ENCODE results near the gene PIN4. TPM values are rescaled to one million over a fixed set of nuclear protein-coding genes. Genes with fewer than 3 reads are reported as not detected.

Gene PIN4
- total RNA-seq, 1 experiment from 2014 or later = 11.7 TPM

- Mint-ChIP-seq H3K9me3 (ENCODE audit: unreplicated experiment) (no peaks in the 10 kb centered on the region), H3K4me3 (ENCODE audit: unreplicated experiment) (no peak overlapping the region), H3K27ac (ENCODE audit: unreplicated experiment) (no peak overlapping the region), H3K27me3 (ENCODE audit: insufficient read depth, unreplicated experiment) (no peaks in the 10 kb centered on the region), H3K4me1 (ENCODE audit: low read depth, unreplicated experiment) (no peaks in the 10 kb centered on the region), H3K36me3 (ENCODE audit: insufficient read depth, unreplicated experiment) (no peaks in the 10 kb centered on the region)
- no peak for DNase-seq
- no peaks in the 10 kb centered on the region for H3K36me3 ChIP-seq (ENCODE audit: control insufficient read depth, insufficient read depth, low read length)
- BruUV-seq (replicated peaks) = no TSS peak
- H3K27me3 ChIP-seq (replicated peaks; ENCODE audit: control insufficient read depth, insufficient read depth, low read length) = no peaks in the 10 kb centered on the region
- no peaks in the 10 kb centered on the region for H3K4me1 ChIP-seq
- TF ChIP-seq CTCF (IDR thresholded peaks at IDR 0.05; ENCODE audit: insufficient read depth in 1 of 2, low read depth in 1 of 2, low read length in 1 of 2, severe bottlenecking in 1 of 2, unreplicated experiment in 1 of 2) = no peak
- H3K4me3 ChIP-seq (ENCODE audit: low read depth, low read length) = no peak overlapping the region
- CTCF ChIA-PET = no interaction called here
- H3K9me3 ChIP-seq = no peaks in the 10 kb centered on the region
- intact Hi-C loops (cut with micrococcal nuclease; ENCODE audit: unreplicated experiment) = no loop called here
- POLR2A ChIA-PET = no interaction called here
Observed at GRCh38 chrX:72143609-72143907, 38.0 kb upstream of the PIN4 start.

- TF ChIP-seq CTCF (IDR thresholded peaks at IDR 0.05; ENCODE audit: insufficient read depth in 1 of 2, low read depth in 1 of 2, low read length in 1 of 2, severe bottlenecking in 1 of 2, unreplicated experiment in 1 of 2) = no peak
- Histone ChIP-seq H3K36me3 (ENCODE audit: control insufficient read depth, insufficient read depth, low read length) (no peaks in the 10 kb centered on the region), H3K27me3 (replicated peaks; ENCODE audit: control insufficient read depth, insufficient read depth, low read length) (no peaks in the 10 kb centered on the region), H3K9me3 (no peaks in the 10 kb centered on the region), H3K4me1 (no peaks in the 10 kb centered on the region), H3K4me3 (ENCODE audit: low read depth, low read length) (no peak overlapping the region)
- H3K4me3 Mint-ChIP-seq (ENCODE audit: unreplicated experiment) = no peak overlapping the region
- no peaks in the 10 kb centered on the region for H3K9me3 Mint-ChIP-seq (ENCODE audit: unreplicated experiment)
- POLR2A ChIA-PET = no interaction called here
- intact Hi-C loops (cut with micrococcal nuclease; ENCODE audit: unreplicated experiment) = no loop called here
- no peaks in the 10 kb centered on the region for H3K4me1 Mint-ChIP-seq (ENCODE audit: low read depth, unreplicated experiment)
- H3K27ac Mint-ChIP-seq (ENCODE audit: unreplicated experiment) = no peak overlapping the region
- no TSS peak for BruUV-seq (replicated peaks)
- no peak for DNase-seq
- no peaks in the 10 kb centered on the region for H3K27me3 Mint-ChIP-seq (ENCODE audit: insufficient read depth, unreplicated experiment)
- CTCF ChIA-PET = no interaction called here
- H3K36me3 Mint-ChIP-seq (ENCODE audit: insufficient read depth, unreplicated experiment) = no peaks in the 10 kb centered on the region
Observed at GRCh38 chrX:72145181-72145580, 36.4 kb upstream of the PIN4 start.

- intact Hi-C loops (cut with micrococcal nuclease; ENCODE audit: unreplicated experiment) = no loop called here
- no peaks in the 10 kb centered on the region for H3K4me1 ChIP-seq
- ChIA-PET POLR2A (no interaction called here), CTCF (no interaction called here)
- Mint-ChIP-seq H3K27me3 (ENCODE audit: insufficient read depth, unreplicated experiment) (peaks cover 2% of the 10 kb centered on the region), H3K9me3 (ENCODE audit: unreplicated experiment) (no peaks in the 10 kb centered on the region), H3K4me1 (ENCODE audit: low read depth, unreplicated experiment) (no peaks in the 10 kb centered on the region), H3K36me3 (ENCODE audit: insufficient read depth, unreplicated experiment) (no peaks in the 10 kb centered on the region), H3K4me3 (ENCODE audit: unreplicated experiment) (no peak overlapping the region), H3K27ac (ENCODE audit: unreplicated experiment) (no peak overlapping the region)
- no peak overlapping the region for H3K4me3 ChIP-seq (ENCODE audit: low read depth, low read length)
- no peak for DNase-seq
- H3K36me3 ChIP-seq (ENCODE audit: control insufficient read depth, insufficient read depth, low read length) = no peaks in the 10 kb centered on the region
- no peaks in the 10 kb centered on the region for H3K27me3 ChIP-seq (replicated peaks; ENCODE audit: control insufficient read depth, insufficient read depth, low read length)
- no peaks in the 10 kb centered on the region for H3K9me3 ChIP-seq
- no TSS peak for BruUV-seq (replicated peaks)
- TF ChIP-seq CTCF (IDR thresholded peaks at IDR 0.05; ENCODE audit: insufficient read depth in 1 of 2, low read depth in 1 of 2, low read length in 1 of 2, severe bottlenecking in 1 of 2, unreplicated experiment in 1 of 2) = no peak
Observed at GRCh38 chrX:72146527-72146926, 35.0 kb upstream of the PIN4 start.
